H1 (cell line): ENCODE measurements around the gene SLC24A4. TPM values are rescaled to one million over a fixed set of nuclear protein-coding genes. Genes with fewer than 3 reads are reported as not detected.

Experiments
- CTCF ChIA-PET: fragments of 300-600 bp; sonication (Branson Sonifier 250); formaldehyde crosslinking; loops from one replicate; lab custom pipeline; 2021; ENCODE audit not compliant: partially characterized antibody; lab: Charles Lee
- POLR2A ChIA-PET: fragments of 300-600 bp; sonication (Branson Sonifier 250); formaldehyde crosslinking; loops from one replicate; lab custom pipeline; 2021; ENCODE audit warnings: inconsistent platforms; ENCODE audit not compliant: partially characterized antibody; lab: Charles Lee
- DNase-seq, 2 experiments: peaks; one replicate each; pipeline versions ENCODE4 v3.0.0 to v3.0.0-alpha.2; 2010 to 2022; ENCODE audit warnings: low spot score in 2 of 2, low read depth in 1 of 2, mixed read lengths in 1 of 2
- FAIRE-seq: peaks from 2 replicates; lab custom pipeline; 2011; peaks lifted over from hg19 to GRCh38; lab: Jason Lieb, UNC
- H2AFZ ChIP-seq: 2 replicates; pipeline ENCODE4 v1.8.1; 2012; ENCODE audit warnings: low read length, inconsistent platforms
- H2AK5ac ChIP-seq: 2 replicates; pipeline ENCODE4 v1.6.1; 2013; ENCODE audit warnings: low read depth, low read length
- H2BK120ac ChIP-seq: replicated peaks from 2 replicates; pipeline ENCODE3; 2013; ENCODE audit warnings: low read depth, low read length, inconsistent platforms
- H2BK12ac ChIP-seq: 2 replicates; pipeline ENCODE4 v1.6.1; 2013; ENCODE audit warnings: low read depth, low read length
- H2BK15ac ChIP-seq: 2 replicates; pipeline ENCODE4 v1.6.1; 2013; ENCODE audit warnings: low read length
- H2BK20ac ChIP-seq: 2 replicates; pipeline ENCODE4 v1.6.1; 2013; ENCODE audit warnings: low read length
- H2BK5ac ChIP-seq: 2 replicates; pipeline ENCODE4 v1.6.1; 2013; ENCODE audit warnings: low read depth, low read length
- H3K14ac ChIP-seq: 2 replicates; pipeline ENCODE4 v1.6.1; 2013; ENCODE audit warnings: inconsistent platforms; ENCODE audit not compliant: insufficient read length
- H3K18ac ChIP-seq: 2 replicates; pipeline ENCODE4 v1.6.1; 2013; ENCODE audit warnings: low read length; ENCODE audit errors: extremely low read depth
- H3K23ac ChIP-seq: 2 replicates; pipeline ENCODE4 v1.6.1; 2013; ENCODE audit warnings: inconsistent platforms; ENCODE audit not compliant: insufficient read length
- H3K23me2 ChIP-seq: 2 replicates; pipeline ENCODE4 v1.6.1; 2013; ENCODE audit warnings: low read depth, low read length
- H3K27ac ChIP-seq: 2 replicates; pipeline ENCODE4 v1.6.1; 2011; ENCODE audit warnings: low read depth, low read length, inconsistent platforms
- H3K27me3 ChIP-seq, 4 experiments: replicated peaks in 1 of 4; 1 replicate in 1 of 4; 2 replicates in 3 of 4; pipeline versions ENCODE4 v1.6.1 to v1.8.1; 2011 to 2013; ENCODE audit warnings: low read length in 3 of 4, mild to moderate bottlenecking in 3 of 4, inconsistent platforms in 2 of 4, mixed read lengths in 2 of 4, moderate library complexity in 1 of 4; ENCODE audit not compliant: control insufficient read depth in 3 of 4, insufficient read depth in 3 of 4; ENCODE audit errors: extremely low read depth in 1 of 4
- H3K36me3 ChIP-seq, 4 experiments: 2 replicates each; pipeline versions ENCODE4 v1.6.1 to v1.8.1; 2011 to 2013; ENCODE audit warnings: mild to moderate bottlenecking in 4 of 4, low read length in 3 of 4, moderate library complexity in 2 of 4, control low read depth in 1 of 4, inconsistent platforms in 1 of 4; ENCODE audit not compliant: insufficient read depth in 4 of 4, control insufficient read depth in 2 of 4
- H3K4ac ChIP-seq: replicated peaks from 2 replicates; pipeline ENCODE3; 2013; ENCODE audit warnings: low read length, low read depth, mixed read lengths, inconsistent platforms; ENCODE audit not compliant: insufficient read length
- H3K4me1 ChIP-seq, 4 experiments: replicated peaks in 1 of 4; 1 replicate in 1 of 4; 2 replicates in 3 of 4; pipeline versions ENCODE4 v1.6.1 to v1.8.1; 2011 to 2013; ENCODE audit warnings: low read length in 3 of 4, inconsistent platforms in 2 of 4, mixed read lengths in 1 of 4; ENCODE audit not compliant: insufficient read depth in 4 of 4, control insufficient read depth in 3 of 4
- H3K4me2 ChIP-seq, 2 experiments: 2 replicates each; pipeline versions ENCODE4 v1.6.1 to v1.8.1; 2011 to 2013; ENCODE audit warnings: low read depth in 2 of 2, low read length in 2 of 2, control low read depth in 1 of 2, inconsistent platforms in 1 of 2, mild to moderate bottlenecking in 1 of 2; ENCODE audit not compliant: insufficient read depth in 1 of 2
- H3K4me3 ChIP-seq, 4 experiments: fragments of 200-600, 300-600 bp in 1 of 4; sonication (generic), shearing (Covaris generic), sonication (Bioruptor Twin) in 1 of 4; 2 replicates each; pipeline versions ENCODE4 v1.5.1 to v1.8.1; 2011 to 2016; ENCODE audit warnings: low read length in 4 of 4, low read depth in 3 of 4, control low read depth in 2 of 4, inconsistent platforms in 2 of 4, mild to moderate bottlenecking in 2 of 4, mixed read lengths in 1 of 4, moderate library complexity in 1 of 4; ENCODE audit not compliant: insufficient read depth in 2 of 4; ENCODE audit errors: extremely low read depth in 1 of 4
- H3K56ac ChIP-seq: replicated peaks from 2 replicates; pipeline ENCODE3; 2013; ENCODE audit warnings: low read depth, mild to moderate bottlenecking, mixed read lengths, low read length, inconsistent platforms; ENCODE audit not compliant: insufficient read length
- H3K79me1 ChIP-seq: 2 replicates; pipeline ENCODE4 v1.6.1; 2013; ENCODE audit warnings: low read depth, low read length, control low read depth
- H3K79me2 ChIP-seq, 2 experiments: 2 replicates each; pipeline versions ENCODE4 v1.6.1 to v1.8.1; 2012 to 2013; ENCODE audit warnings: low read length in 2 of 2, mild to moderate bottlenecking in 2 of 2, inconsistent platforms in 1 of 2; ENCODE audit not compliant: insufficient read depth in 2 of 2, control insufficient read depth in 1 of 2
- H3K9ac ChIP-seq, 4 experiments: replicated peaks in 1 of 4; 1 replicate in 1 of 4; 2 replicates in 3 of 4; pipeline versions ENCODE4 v1.6.1 to v1.8.1; 2011 to 2013; ENCODE audit warnings: low read depth in 3 of 4, low read length in 3 of 4, control low read depth in 2 of 4, mild to moderate bottlenecking in 2 of 4, moderate library complexity in 2 of 4, inconsistent platforms in 1 of 4; ENCODE audit errors: extremely low read depth in 1 of 4
- H3K9me3 ChIP-seq, 2 experiments: 2 replicates each; pipeline versions ENCODE4 v1.6.1 to v1.8.1; 2012 to 2013; ENCODE audit warnings: mild to moderate bottlenecking in 2 of 2, moderate library complexity in 2 of 2, control low read depth in 1 of 2, inconsistent platforms in 1 of 2, low read depth in 1 of 2, low read length in 1 of 2, mixed read lengths in 1 of 2; ENCODE audit not compliant: insufficient read depth in 2 of 2
- H4K20me1 ChIP-seq, 2 experiments: replicated peaks in 1 of 2; 2 replicates each; pipeline versions ENCODE3 to v1.8.1; 2011 to 2013; ENCODE audit warnings: inconsistent platforms in 2 of 2, low read length in 2 of 2, mild to moderate bottlenecking in 1 of 2; ENCODE audit not compliant: insufficient read depth in 2 of 2, control insufficient read depth in 1 of 2
- H4K5ac ChIP-seq: 2 replicates; pipeline ENCODE4 v1.6.1; 2013; ENCODE audit warnings: low read length, low read depth, mixed read lengths, inconsistent platforms; ENCODE audit not compliant: insufficient read length
- H4K8ac ChIP-seq: 2 replicates; pipeline ENCODE4 v1.8.0; 2013; ENCODE audit warnings: mild to moderate bottlenecking, moderate library complexity, low read length, inconsistent platforms; ENCODE audit not compliant: insufficient read depth; ENCODE audit errors: extremely low read depth
- H4K91ac ChIP-seq: replicated peaks from 2 replicates; pipeline ENCODE3; 2013; ENCODE audit warnings: low read length, mixed read lengths, inconsistent platforms; ENCODE audit not compliant: insufficient read length
- EGR1 ChIP-seq: IDR thresholded peaks from 2 replicates; pipeline ENCODE4 v1.6.1; 2011; ENCODE audit warnings: low read depth, low read length, borderline replicate concordance
- EZH2 ChIP-seq: fragments of 200-600 bp; sonication (generic); IDR thresholded peaks from 2 replicates; pipeline ENCODE4 v1.7.1; 2012; ENCODE audit warnings: low read depth, mild to moderate bottlenecking, moderate library complexity, low read length, inconsistent platforms; ENCODE audit not compliant: severe bottlenecking
- KDM1A ChIP-seq: fragments of 200-600, 300-600 bp; sonication (generic); IDR thresholded peaks from 2 replicates; pipeline ENCODE4 v1.7.1; 2016; ENCODE audit warnings: mild to moderate bottlenecking, low read length, borderline replicate concordance
- KDM5A ChIP-seq: fragments of 200-600 bp; IDR thresholded peaks from 2 replicates; pipeline ENCODE4 v1.7.1; 2012; ENCODE audit warnings: mild to moderate bottlenecking, low read length, inconsistent platforms, mixed read lengths
- NANOG ChIP-seq: IDR thresholded peaks from 2 replicates; pipeline ENCODE4 v1.6.1; 2011; ENCODE audit warnings: low read length, low read depth, mild to moderate bottlenecking, inconsistent platforms; ENCODE audit not compliant: insufficient read depth, poor library complexity, severe bottlenecking
- POLR2AphosphoS5 ChIP-seq: IDR thresholded peaks from 2 replicates; pipeline ENCODE4 v1.6.1; 2011; ENCODE audit warnings: low read depth, low read length
- RBBP5 ChIP-seq: IDR thresholded peaks from 2 replicates; pipeline ENCODE4 v1.7.1; 2012; ENCODE audit warnings: low read depth, mild to moderate bottlenecking, inconsistent platforms, low read length, moderate library complexity, borderline replicate concordance
- WGBS, 2 experiments: shearing (Covaris generic) in 1 of 2; methylation state at CpG; one replicate each; pipeline versions ENCODE4 v1.1.6 to v1.1.7; 2013 to 2015; ENCODE audit warnings: low lambda C conversion rate in 2 of 2, mixed read lengths in 2 of 2, inconsistent platforms in 1 of 2, low coverage in 1 of 2, missing lambda C conversion rate in 1 of 2; ENCODE audit not compliant: insufficient replicate concordance in 2 of 2, insufficient coverage in 1 of 2, insufficient read length in 1 of 2; ENCODE audit errors: extremely low coverage in 1 of 2, missing lambda C conversion rate in 1 of 2; 5-methylcytosine and 5-hydroxymethylcytosine counted together
- polyA plus RNA-seq, 7 experiments: library from polyadenylated mRNA; depleted of rRNA in 3 of 7; stranded (reverse) in 5 of 7; unstranded in 2 of 7; fragments of >200 nt in 5 of 7; fragments of 200-250 nt in 2 of 7; gene quantifications; 1 replicate in 5 of 7; 2 replicates in 1 of 7; 4 replicates in 1 of 7; pipeline versions ENCODE4 v1.2.1 to v1.2.3, GENCODE V29; 2011 to 2013; ENCODE audit warnings: missing spikeins in 2 of 7, mixed read lengths in 2 of 7
- total RNA-seq: library from RNA; stranded (reverse); fragmentation: NEBNext Ultra II Directional; extraction: Animal tissue kit (Norgen Biotek cat#: 25700); gene quantifications from 2 replicates; pipeline ENCODE4 v1.2.1, GENCODE V29; 2021
- TF ChIP-seq, protein P1 (sequence below): IDR thresholded peaks from 2 replicates; pipeline ENCODE4 v1.6.1; 2011; ENCODE audit warnings: low read depth, mild to moderate bottlenecking, low read length; ENCODE audit not compliant: insufficient read depth
- TF ChIP-seq, protein P2 (sequence below): IDR thresholded peaks from 2 replicates; pipeline ENCODE4 v1.6.1; 2011; ENCODE audit warnings: low read length, improper control_type of control experiment
- TF ChIP-seq, protein P3 (sequence below): IDR thresholded peaks from 2 replicates; pipeline ENCODE4 v1.6.1; 2012; ENCODE audit warnings: low read length, inconsistent platforms

Gene SLC24A4
- total and polyA plus RNA-seq, 2 of the 8 experiments (the other 6 are each of a cell fraction or from before 2014, with no cell fraction given), result 0.27 to 0.89 TPM

DNA sequence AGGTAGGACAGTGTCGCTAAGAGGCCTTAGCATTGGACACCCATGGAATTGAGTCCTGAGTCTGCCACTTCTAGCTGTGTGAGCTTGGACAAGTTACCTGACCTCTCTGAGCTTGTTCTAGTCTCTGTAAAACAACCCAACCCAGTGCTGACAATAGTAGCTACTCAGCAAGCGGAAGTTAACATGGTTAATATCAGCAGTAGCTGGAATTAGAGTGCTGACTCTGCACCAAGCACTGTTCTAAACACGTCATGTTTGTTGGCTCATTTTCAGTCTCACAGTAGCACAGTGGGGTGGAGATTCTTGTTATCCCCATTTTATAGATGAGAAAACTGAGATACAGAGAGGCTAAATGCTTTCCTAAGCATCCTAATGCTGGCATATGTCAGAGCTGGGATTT, 143.1 kb downstream of the SLC24A4 start:
- CTCF ChIA-PET, result interaction anchor here (0.9 to 1.9 kb wide), 7 partner anchors 8 to 344 kb away, joined by 3 to 11 read pairs (median 4); partner anchors contain the start of genes CPSF2 and NDUFB1
- POLR2A ChIA-PET, result no interaction called here
- Histone ChIP-seq H3K27me3 (no peaks in the 10 kb centered on the region), H4K91ac (no peak overlapping the region), H2AK5ac (no peak overlapping the region), H3K4me1 (peaks cover 1 to 7% (median 3%) of the 10 kb centered on the region in 4 experiments; a peak in 6 of 7 replicates), H3K4ac (no peak overlapping the region), H3K9me3 (no peaks in the 10 kb centered on the region; a peak in 1 of 4 replicates), H3K23ac (no peak overlapping the region), H3K4me2 (no peak overlapping the region), H3K9ac (no peak overlapping the region), H3K4me3 (no peak overlapping the region), H2AFZ (no peak overlapping the region), H3K23me2 (no peaks in the 10 kb centered on the region), H3K79me1 (no peaks in the 10 kb centered on the region), H3K27ac (no peak overlapping the region), H3K36me3 (no peaks in the 10 kb centered on the region), H3K56ac (no peak overlapping the region), H3K18ac (no peak overlapping the region), H2BK20ac (no peak overlapping the region), H4K20me1 (no peaks in the 10 kb centered on the region), H4K5ac (no peak overlapping the region), H3K79me2 (no peaks in the 10 kb centered on the region), H4K8ac (no peak overlapping the region), H2BK12ac (no peak overlapping the region), H2BK120ac (no peak overlapping the region), H3K14ac (no peak overlapping the region), H2BK5ac (no peak overlapping the region), H2BK15ac (0 out of 2 replicates have a peak overlapping the region, but pooled peaks have one; percentile 20)
- DNase-seq (no peak), FAIRE-seq (no peak)
- WGBS, 2 experiments, result 52% methylated on average over 3 of the region's 3 CpGs; no CpG with 5 or more reads in 1 of the 2 experiments
- TF ChIP-seq EGR1 (no peak), KDM1A (no peak), EZH2 (no peak), NANOG (no peak), KDM5A (no peak), POLR2AphosphoS5 (no peak), RBBP5 (no peak)
- TF ChIP-seq, protein P1, sequence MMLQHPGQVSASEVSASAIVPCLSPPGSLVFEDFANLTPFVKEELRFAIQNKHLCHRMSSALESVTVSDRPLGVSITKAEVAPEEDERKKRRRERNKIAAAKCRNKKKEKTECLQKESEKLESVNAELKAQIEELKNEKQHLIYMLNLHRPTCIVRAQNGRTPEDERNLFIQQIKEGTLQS, result no peak
- TF ChIP-seq, protein P2, sequence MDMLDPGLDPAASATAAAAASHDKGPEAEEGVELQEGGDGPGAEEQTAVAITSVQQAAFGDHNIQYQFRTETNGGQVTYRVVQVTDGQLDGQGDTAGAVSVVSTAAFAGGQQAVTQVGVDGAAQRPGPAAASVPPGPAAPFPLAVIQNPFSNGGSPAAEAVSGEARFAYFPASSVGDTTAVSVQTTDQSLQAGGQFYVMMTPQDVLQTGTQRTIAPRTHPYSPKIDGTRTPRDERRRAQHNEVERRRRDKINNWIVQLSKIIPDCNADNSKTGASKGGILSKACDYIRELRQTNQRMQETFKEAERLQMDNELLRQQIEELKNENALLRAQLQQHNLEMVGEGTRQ, result no peak
- TF ChIP-seq, protein P3, sequence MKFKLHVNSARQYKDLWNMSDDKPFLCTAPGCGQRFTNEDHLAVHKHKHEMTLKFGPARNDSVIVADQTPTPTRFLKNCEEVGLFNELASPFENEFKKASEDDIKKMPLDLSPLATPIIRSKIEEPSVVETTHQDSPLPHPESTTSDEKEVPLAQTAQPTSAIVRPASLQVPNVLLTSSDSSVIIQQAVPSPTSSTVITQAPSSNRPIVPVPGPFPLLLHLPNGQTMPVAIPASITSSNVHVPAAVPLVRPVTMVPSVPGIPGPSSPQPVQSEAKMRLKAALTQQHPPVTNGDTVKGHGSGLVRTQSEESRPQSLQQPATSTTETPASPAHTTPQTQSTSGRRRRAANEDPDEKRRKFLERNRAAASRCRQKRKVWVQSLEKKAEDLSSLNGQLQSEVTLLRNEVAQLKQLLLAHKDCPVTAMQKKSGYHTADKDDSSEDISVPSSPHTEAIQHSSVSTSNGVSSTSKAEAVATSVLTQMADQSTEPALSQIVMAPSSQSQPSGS, result no peak
